Skeletal muscle cell (primary cell): ENCODE measurements around the gene SIRPG.
"Not testable (repeated sequence)": the region's sequence is repeated elsewhere in the genome, so short reads cannot be mapped to it uniquely, and the experiment has no call there.

ENCODE experiments used
- DNase-seq: peaks from one replicate; pipeline ENCODE4 v3.0.0-alpha.2; 2010; ENCODE audit warnings: low read depth
- H3K4me3 ChIP-seq: 2 replicates; pipeline ENCODE4 v1.5.1; 2011; ENCODE audit warnings: low read depth, mild to moderate bottlenecking, control low read depth, low read length, moderate library complexity

Gene SIRPG

GRCh38 chr20:1618479-1618878, 39.1 kb downstream of the SIRPG start:
- H3K4me3 ChIP-seq: no peak overlapping the region
- no peak for DNase-seq

- no peak overlapping the region for H3K4me3 ChIP-seq
- DNase-seq: no peak
These were observed 40.6 kb downstream of the SIRPG start for GRCh38 chr20:1616858-1617434.

- not testable (repeated sequence) for H3K4me3 ChIP-seq, DNase-seq
These were observed 47.2 kb downstream of the SIRPG start for GRCh38 chr20:1610404-1610803.

GRCh38 chr20:1608678-1609347, 48.8 kb downstream of the SIRPG start:
- DNase-seq, H3K4me3 ChIP-seq: not testable (repeated sequence)

GRCh38 chr20:1600736-1601135, 56.8 kb downstream of the SIRPG start:
- no peak overlapping the region for H3K4me3 ChIP-seq
- no peak for DNase-seq

GRCh38 chr20:1595333-1595732, 62.2 kb downstream of the SIRPG start:
- H3K4me3 ChIP-seq: no peak overlapping the region
- no peak for DNase-seq

- no peak for DNase-seq
- H3K4me3 ChIP-seq: no peak overlapping the region
These were observed 68.8 kb downstream of the SIRPG start for GRCh38 chr20:1588533-1589460.

- no peak for DNase-seq
- no peak overlapping the region for H3K4me3 ChIP-seq
These were observed 69.6 kb downstream of the SIRPG start for GRCh38 chr20:1587781-1588532.

GRCh38 chr20:1579488-1579887, 78.1 kb downstream of the SIRPG start:
- no peak overlapping the region for H3K4me3 ChIP-seq
- no peak for DNase-seq
